ENCODE measurements around the gene IHH. TPM values are rescaled to one million over a fixed set of nuclear protein-coding genes. Genes with fewer than 3 reads are reported as not detected.

IHH gene
- not detected in 2 replicates for total RNA-seq

GRCh38 chr2:219060821-219061791 lies at the start of gene IHH:
TSS of gene IHH (minus strand) at chr2:219060921. CDS start at chr2:219060467, 454 bp downstream.
- H3K27me3 ChIP-seq (ENCODE audit: control insufficient read depth, insufficient read depth, low read length), result peaks cover 65% of the 10 kb centered on the region
- H3K36me3 ChIP-seq (ENCODE audit: control insufficient read depth, insufficient read depth, low read length), result no peaks in the 10 kb centered on the region
- no peak within 1 kb of the TSS for H3K4me3 ChIP-seq (ENCODE audit: low read depth, low read length)
- DNase-seq (ENCODE audit: low read depth), result no peak
- TF ChIP-seq CTCF (IDR thresholded peaks at IDR 0.05; ENCODE audit: insufficient read depth, low read length, poor library complexity, severe bottlenecking), result no peak

- no peaks in the 10 kb centered on the region for H3K27me3 ChIP-seq (ENCODE audit: control insufficient read depth, insufficient read depth, low read length)
- no peaks in the 10 kb centered on the region for H3K36me3 ChIP-seq (ENCODE audit: control insufficient read depth, insufficient read depth, low read length)
- H3K4me3 ChIP-seq (ENCODE audit: low read depth, low read length), result no peak overlapping the region
- TF ChIP-seq CTCF (IDR thresholded peaks at IDR 0.05; ENCODE audit: insufficient read depth, low read length, poor library complexity, severe bottlenecking), result no peak
- no peak for DNase-seq (ENCODE audit: low read depth)
These were observed 48.8 kb upstream of the IHH start for GRCh38 chr2:219109471-219109870.

GRCh38 chr2:219107758-219108157 lies 47.0 kb upstream of the IHH start:
- Histone ChIP-seq H3K4me3 (ENCODE audit: low read depth, low read length) (no peak overlapping the region), H3K36me3 (ENCODE audit: control insufficient read depth, insufficient read depth, low read length) (no peaks in the 10 kb centered on the region), H3K27me3 (ENCODE audit: control insufficient read depth, insufficient read depth, low read length) (no peaks in the 10 kb centered on the region)
- no peak for TF ChIP-seq CTCF (IDR thresholded peaks at IDR 0.05; ENCODE audit: insufficient read depth, low read length, poor library complexity, severe bottlenecking)
- DNase-seq (ENCODE audit: low read depth), result no peak

- Histone ChIP-seq H3K36me3 (ENCODE audit: control insufficient read depth, insufficient read depth, low read length) (no peaks in the 10 kb centered on the region), H3K27me3 (ENCODE audit: control insufficient read depth, insufficient read depth, low read length) (no peaks in the 10 kb centered on the region), H3K4me3 (ENCODE audit: low read depth, low read length) (no peak overlapping the region)
- DNase-seq (ENCODE audit: low read depth), result no peak
- no peak for TF ChIP-seq CTCF (IDR thresholded peaks at IDR 0.05; ENCODE audit: insufficient read depth, low read length, poor library complexity, severe bottlenecking)
These were observed 45.5 kb upstream of the IHH start for GRCh38 chr2:219106251-219106650.

- Histone ChIP-seq H3K4me3 (ENCODE audit: low read depth, low read length) (no peak overlapping the region), H3K27me3 (ENCODE audit: control insufficient read depth, insufficient read depth, low read length) (no peaks in the 10 kb centered on the region), H3K36me3 (ENCODE audit: control insufficient read depth, insufficient read depth, low read length) (no peaks in the 10 kb centered on the region)
- peak; percentile 75 for TF ChIP-seq CTCF (IDR thresholded peaks at IDR 0.05; ENCODE audit: insufficient read depth, low read length, poor library complexity, severe bottlenecking)
- DNase-seq (ENCODE audit: low read depth), result no peak
These were observed 43.6 kb upstream of the IHH start for GRCh38 chr2:219104107-219105035.
